GM06990 (cell line): Measurements from ENCODE around the gene DCBLD1.

ENCODE experiments used
- DNase-seq: peaks from one replicate; pipeline ENCODE4 v3.0.0-alpha.2; 2011; ENCODE audit not compliant: insufficient read length; ENCODE audit errors: extremely low read depth
- H3K27me3 ChIP-seq: replicated peaks from 2 replicates; pipeline ENCODE4 v1.6.0; 2011; ENCODE audit warnings: low read length; ENCODE audit not compliant: control insufficient read depth, insufficient read depth
- H3K36me3 ChIP-seq: 2 replicates; pipeline ENCODE4 v1.5.1; 2011; ENCODE audit warnings: low read length; ENCODE audit not compliant: control insufficient read depth, insufficient read depth
- H3K4me3 ChIP-seq: replicated peaks from 2 replicates; pipeline ENCODE4 v1.5.1; 2011; ENCODE audit warnings: low read depth, mild to moderate bottlenecking, control low read depth, low read length
- TF ChIP-seq, protein P1 (sequence below): IDR thresholded peaks from 2 replicates; pipeline ENCODE4 v1.5.1; 2011; ENCODE audit warnings: low read length, control low read depth, mild to moderate bottlenecking, inconsistent platforms; ENCODE audit not compliant: insufficient read depth, poor library complexity, severe bottlenecking

DCBLD1 gene

DNA sequence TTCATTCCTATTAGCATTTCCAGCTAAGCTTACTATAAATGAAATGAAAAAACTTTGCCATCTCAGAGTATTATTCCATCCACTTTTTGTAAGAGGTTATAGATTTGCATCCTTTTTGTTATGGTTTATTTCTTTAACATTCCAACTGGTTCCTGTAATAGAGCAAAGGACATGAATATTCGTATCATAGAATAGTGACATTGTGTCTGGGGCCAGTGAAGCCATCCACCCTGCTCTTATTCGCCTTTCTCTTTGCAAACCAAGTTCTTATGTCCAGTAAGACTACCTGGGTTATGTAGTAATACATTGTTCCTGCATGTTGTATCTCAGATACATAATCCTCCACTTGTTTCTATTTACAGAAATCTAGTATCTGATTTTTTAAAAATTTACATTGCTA, 43.1 kb downstream of the DCBLD1 start:
- no peak for DNase-seq
- no peak overlapping the region for H3K4me3 ChIP-seq

GRCh38 chr6:117530467-117531242, 48.2 kb downstream of the DCBLD1 start:
- no peaks in the 10 kb centered on the region for H3K36me3 ChIP-seq
- TF ChIP-seq, protein P1, sequence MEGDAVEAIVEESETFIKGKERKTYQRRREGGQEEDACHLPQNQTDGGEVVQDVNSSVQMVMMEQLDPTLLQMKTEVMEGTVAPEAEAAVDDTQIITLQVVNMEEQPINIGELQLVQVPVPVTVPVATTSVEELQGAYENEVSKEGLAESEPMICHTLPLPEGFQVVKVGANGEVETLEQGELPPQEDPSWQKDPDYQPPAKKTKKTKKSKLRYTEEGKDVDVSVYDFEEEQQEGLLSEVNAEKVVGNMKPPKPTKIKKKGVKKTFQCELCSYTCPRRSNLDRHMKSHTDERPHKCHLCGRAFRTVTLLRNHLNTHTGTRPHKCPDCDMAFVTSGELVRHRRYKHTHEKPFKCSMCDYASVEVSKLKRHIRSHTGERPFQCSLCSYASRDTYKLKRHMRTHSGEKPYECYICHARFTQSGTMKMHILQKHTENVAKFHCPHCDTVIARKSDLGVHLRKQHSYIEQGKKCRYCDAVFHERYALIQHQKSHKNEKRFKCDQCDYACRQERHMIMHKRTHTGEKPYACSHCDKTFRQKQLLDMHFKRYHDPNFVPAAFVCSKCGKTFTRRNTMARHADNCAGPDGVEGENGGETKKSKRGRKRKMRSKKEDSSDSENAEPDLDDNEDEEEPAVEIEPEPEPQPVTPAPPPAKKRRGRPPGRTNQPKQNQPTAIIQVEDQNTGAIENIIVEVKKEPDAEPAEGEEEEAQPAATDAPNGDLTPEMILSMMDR = no peak
- H3K27me3 ChIP-seq = no peaks in the 10 kb centered on the region
- no peak overlapping the region for H3K4me3 ChIP-seq
- no peak for DNase-seq

More for the DNA sequence above, 43.1 kb downstream of the DCBLD1 start:
- H3K27me3 ChIP-seq = no peaks in the 10 kb centered on the region
- TF ChIP-seq, protein P1 = no peak
- no peaks in the 10 kb centered on the region for H3K36me3 ChIP-seq

DNA sequence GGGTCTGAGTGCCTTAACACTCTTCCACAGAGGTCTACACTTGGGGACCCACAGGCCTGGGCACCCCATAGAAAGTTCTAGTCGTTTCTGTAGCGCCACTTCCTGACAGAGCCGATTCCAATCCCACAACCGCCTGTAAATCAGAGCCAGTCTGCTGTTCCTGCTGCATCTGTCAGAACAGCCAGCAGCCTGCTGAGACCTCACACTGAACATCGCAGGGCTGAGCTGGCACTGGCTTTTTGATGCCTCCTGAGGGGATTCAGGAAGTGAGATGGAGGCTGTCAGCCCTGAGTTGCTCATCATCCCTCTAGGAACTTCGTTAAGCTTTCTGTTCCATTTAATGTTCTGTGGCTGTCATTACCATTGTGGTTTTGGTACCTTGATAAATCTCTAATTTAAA, 48.9 kb downstream of the DCBLD1 start:
- H3K36me3 ChIP-seq = no peaks in the 10 kb centered on the region
- H3K27me3 ChIP-seq = no peaks in the 10 kb centered on the region
- no peak overlapping the region for H3K4me3 ChIP-seq
- no peak for DNase-seq
- TF ChIP-seq, protein P1 = no peak

DNA sequence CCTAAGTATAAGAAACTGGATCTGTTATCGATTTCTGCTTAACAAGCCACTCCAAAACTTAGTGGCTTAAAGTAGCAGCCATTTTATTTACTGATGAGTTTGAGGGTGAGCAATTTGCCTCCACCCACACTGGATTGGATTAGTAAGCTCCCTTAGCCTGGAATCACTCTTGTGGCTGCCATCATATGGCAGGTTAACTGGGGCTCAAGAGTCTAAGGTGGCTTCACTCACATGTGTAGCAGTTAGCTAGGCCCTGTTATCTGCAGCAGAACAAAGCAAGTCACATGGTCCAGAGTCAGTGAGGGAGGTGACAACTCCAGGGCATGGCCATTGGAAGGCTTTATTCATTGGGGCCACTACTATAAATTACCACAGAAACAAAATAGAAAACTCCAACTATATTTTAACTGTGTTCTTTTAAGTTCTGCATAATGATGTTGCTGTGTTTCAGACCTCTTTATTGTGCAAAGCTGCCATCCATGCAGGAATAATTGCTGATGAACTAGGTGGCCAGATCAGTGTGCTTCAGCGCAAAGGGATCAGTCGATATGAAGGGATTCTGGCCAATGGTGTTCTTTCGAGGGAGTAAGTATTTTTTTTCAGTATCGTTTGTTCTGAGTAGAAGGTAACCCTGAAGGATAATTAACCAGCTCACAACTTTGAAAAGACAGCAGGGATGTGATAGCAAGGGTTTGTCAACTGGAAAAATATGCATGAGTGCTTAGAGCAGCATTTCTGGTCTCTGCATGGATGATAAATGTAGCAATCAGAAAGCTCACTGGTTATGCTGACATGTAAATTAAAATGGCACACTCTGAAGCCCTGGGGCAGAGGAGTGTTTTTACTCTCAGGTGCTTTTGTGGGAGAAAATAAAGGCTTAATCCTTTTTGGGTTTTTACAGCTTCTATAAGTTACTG, 49.6 kb downstream of the DCBLD1 start:
- TF ChIP-seq, protein P1 = no peak
- Histone ChIP-seq H3K4me3 (no peak overlapping the region), H3K27me3 (no peaks in the 10 kb centered on the region), H3K36me3 (no peaks in the 10 kb centered on the region)
- no peak for DNase-seq

GRCh38 chr6:117533775-117534174, 51.3 kb downstream of the DCBLD1 start:
- Histone ChIP-seq H3K4me3 (no peak overlapping the region), H3K27me3 (no peaks in the 10 kb centered on the region), H3K36me3 (no peaks in the 10 kb centered on the region)
- TF ChIP-seq, protein P1 = no peak
- no peak for DNase-seq
